Measurements from ENCODE around the gene GNB3. TPM values are rescaled to one million over a fixed set of nuclear protein-coding genes. Genes with fewer than 3 reads are reported as not detected.

The GNB3 gene
- total and polyA plus RNA-seq, 2 donors (not counting 3 experiments of a cell fraction or from before 2014, with no cell fraction given), result 9.4 to 12.0 TPM

DNA sequence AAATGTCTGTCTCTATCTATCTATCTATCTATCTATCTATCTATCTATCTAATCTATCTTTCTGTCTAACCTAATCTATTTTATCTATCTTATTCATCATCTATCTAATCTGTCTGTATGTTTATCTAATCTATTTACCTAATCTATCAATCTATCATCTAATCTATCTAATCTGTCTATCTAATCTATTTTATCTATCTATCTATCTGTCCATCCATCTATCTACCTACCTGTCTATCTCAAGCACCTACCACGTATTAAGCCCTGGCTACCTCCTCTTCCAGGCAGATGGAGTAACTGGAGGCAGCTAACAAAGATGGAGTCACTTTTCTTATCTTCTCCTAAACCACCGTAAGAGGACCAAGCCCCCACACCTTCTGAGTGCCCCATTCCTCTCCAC, 45.6 kb upstream of the GNB3 start:
- BruUV-seq (replicated peaks), result no TSS peak
- Histone ChIP-seq H2AFZ (ENCODE audit: low read depth, low read length) (no peak overlapping the region), H3K4me1 (ENCODE audit: control insufficient read depth, extremely low read depth, insufficient read depth, low read length) (no peaks in the 10 kb centered on the region), H3K27me3 (ENCODE audit: control insufficient read depth in 2 of 2, insufficient read depth in 2 of 2, low read length in 2 of 2) (peaks cover 10 to 11% of the 10 kb centered on the region in 2 experiments), H3K4me2 (ENCODE audit: insufficient read depth, low read length) (no peak overlapping the region), H3K4me3 (replicated peaks in 1 of 3; ENCODE audit: insufficient read depth in 1 of 3, low read depth in 1 of 3, low read length in 3 of 3) (no peak overlapping the region), H3K9me1 (replicated peaks; ENCODE audit: control insufficient read depth, extremely low read depth, insufficient read depth, low read length) (no peaks in the 10 kb centered on the region), H3K9me3 (replicated peaks; ENCODE audit: control insufficient read depth, insufficient read depth, low read length) (no peaks in the 10 kb centered on the region), H3K9ac (replicated peaks; ENCODE audit: extremely low read depth, insufficient read depth, low read length) (no peak overlapping the region), H3K36me3 (ENCODE audit: control insufficient read depth in 2 of 2, extremely low read depth in 1 of 2, insufficient read depth in 2 of 2, low read length in 2 of 2) (no peaks in the 10 kb centered on the region), H3K27ac (ENCODE audit: insufficient read depth, low read depth, low read length) (no peak overlapping the region), H3K79me2 (ENCODE audit: control insufficient read depth, insufficient read depth, low read length) (no peaks in the 10 kb centered on the region), H4K20me1 (replicated peaks; ENCODE audit: control insufficient read depth, extremely low read depth, insufficient read depth, low read length) (no peaks in the 10 kb centered on the region)
- dilution Hi-C loops (cut with MboI; ENCODE audit: extremely low pct_ligation_motif_present, low sequenced_read_pairs) (no loop called here), intact Hi-C loops (cut with micrococcal nuclease) (no loop called here)
- POLR2A ChIA-PET, result no interaction called here
- CTCF ChIA-PET, result interaction anchor here (2.8 kb wide), 1 partner anchor 42 kb away, joined by 14 read pairs; the partner anchor contains the start of gene MLF2
- no peak for DNase-seq (ENCODE audit: low read depth, low spot score)
- FAIRE-seq, result no peak
- no peak for TF ChIP-seq MYC (IDR thresholded peaks at IDR 0.05; ENCODE audit: low read depth, low read length)
- TF ChIP-seq, protein P1, sequence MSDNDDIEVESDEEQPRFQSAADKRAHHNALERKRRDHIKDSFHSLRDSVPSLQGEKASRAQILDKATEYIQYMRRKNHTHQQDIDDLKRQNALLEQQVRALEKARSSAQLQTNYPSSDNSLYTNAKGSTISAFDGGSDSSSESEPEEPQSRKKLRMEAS (IDR thresholded peaks at IDR 0.05; ENCODE audit: insufficient read depth, insufficient read length), result no peak
- TF ChIP-seq GATA2 (IDR thresholded peaks at IDR 0.05; ENCODE audit: insufficient read depth, insufficient read length, low read depth, low read length), result no peak
- no peak for TF ChIP-seq FOS (IDR thresholded peaks at IDR 0.05; ENCODE audit: borderline replicate concordance, insufficient read depth, low read length)

- Histone ChIP-seq H3K4me3 (replicated peaks in 1 of 3; ENCODE audit: insufficient read depth in 1 of 3, low read depth in 1 of 3, low read length in 3 of 3) (no peak overlapping the region), H3K27me3 (ENCODE audit: control insufficient read depth in 2 of 2, insufficient read depth in 2 of 2, low read length in 2 of 2) (peaks cover 10 to 11% of the 10 kb centered on the region in 2 experiments), H2AFZ (ENCODE audit: low read depth, low read length) (no peak overlapping the region), H3K27ac (ENCODE audit: insufficient read depth, low read depth, low read length) (no peak overlapping the region), H3K4me2 (ENCODE audit: insufficient read depth, low read length) (no peak overlapping the region), H3K9me1 (replicated peaks; ENCODE audit: control insufficient read depth, extremely low read depth, insufficient read depth, low read length) (no peaks in the 10 kb centered on the region), H3K36me3 (ENCODE audit: control insufficient read depth in 2 of 2, extremely low read depth in 1 of 2, insufficient read depth in 2 of 2, low read length in 2 of 2) (no peaks in the 10 kb centered on the region), H4K20me1 (replicated peaks; ENCODE audit: control insufficient read depth, extremely low read depth, insufficient read depth, low read length) (no peaks in the 10 kb centered on the region), H3K9me3 (replicated peaks; ENCODE audit: control insufficient read depth, insufficient read depth, low read length) (no peaks in the 10 kb centered on the region), H3K4me1 (ENCODE audit: control insufficient read depth, extremely low read depth, insufficient read depth, low read length) (no peaks in the 10 kb centered on the region), H3K79me2 (ENCODE audit: control insufficient read depth, insufficient read depth, low read length) (no peaks in the 10 kb centered on the region), H3K9ac (replicated peaks; ENCODE audit: extremely low read depth, insufficient read depth, low read length) (no peak overlapping the region)
- FAIRE-seq, result no peak
- dilution Hi-C loops (cut with MboI; ENCODE audit: extremely low pct_ligation_motif_present, low sequenced_read_pairs), result no loop called here
- no peak for TF ChIP-seq GATA2 (IDR thresholded peaks at IDR 0.05; ENCODE audit: insufficient read depth, insufficient read length, low read depth, low read length)
- no peak for TF ChIP-seq JUN (IDR thresholded peaks at IDR 0.05; ENCODE audit: borderline replicate concordance, insufficient read depth, insufficient read length, low read depth)
- no peak for TF ChIP-seq POLR2A (IDR thresholded peaks at IDR 0.05; ENCODE audit: low read depth, low read length)
- TF ChIP-seq POLR2AphosphoS5 (IDR thresholded peaks at IDR 0.05; ENCODE audit: insufficient read depth, low read depth, low read length), result no peak
- TF ChIP-seq, protein P1 (IDR thresholded peaks at IDR 0.05; ENCODE audit: insufficient read depth, insufficient read length), result no peak
- no TSS peak for BruUV-seq (replicated peaks)
- ChIA-PET CTCF (interaction anchor here (2.8 kb wide), 1 partner anchor 43 kb away, joined by 14 read pairs; the partner anchor contains the start of gene MLF2), POLR2A (interaction anchor here (0.6 kb wide), 1 partner anchor 70 kb away, joined by 3 read pairs; no protein-coding TSS in a partner anchor)
- DNase-seq (ENCODE audit: low read depth, low spot score), result no peak
- intact Hi-C loops (cut with micrococcal nuclease), result no loop called here
Measured at GRCh38 chr12:6796576-6796975, 44.1 kb upstream of the GNB3 start.

Data from endothelial cell of umbilical vein (primary cell).